ENCODE measurements around the gene MMS22L. TPM values are rescaled to one million over a fixed set of nuclear protein-coding genes. Genes with fewer than 3 reads are reported as not detected.

MMS22L gene
- total RNA-seq, 1 donor from 2014 or later: 20.6 TPM

GRCh38 chr6:97141756-97142155 lies 141.3 kb downstream of the MMS22L start:
- DNase-seq: no peak

- no peak for DNase-seq
These were observed 144.4 kb downstream of the MMS22L start for GRCh38 chr6:97138581-97138980.

- no peak for DNase-seq
These were observed 146.2 kb downstream of the MMS22L start for GRCh38 chr6:97136626-97137358.

GRCh38 chr6:97133067-97133466 lies 149.9 kb downstream of the MMS22L start:
- DNase-seq: no peak

- DNase-seq: no peak
These were observed 153.9 kb downstream of the MMS22L start for GRCh38 chr6:97129106-97129505.

- no peak for DNase-seq
These were observed 154.5 kb downstream of the MMS22L start for GRCh38 chr6:97128507-97128906.

GRCh38 chr6:97123652-97124051 lies 159.4 kb downstream of the MMS22L start:
- no peak for DNase-seq

GRCh38 chr6:97123112-97123511 lies 159.9 kb downstream of the MMS22L start:
- no peak for DNase-seq

GRCh38 chr6:97120511-97120910 lies 162.5 kb downstream of the MMS22L start:
- no peak for DNase-seq

GRCh38 chr6:97114645-97115044 lies 168.4 kb downstream of the MMS22L start:
- no peak for DNase-seq

GRCh38 chr6:97113170-97113569 lies 169.8 kb downstream of the MMS22L start:
- no peak for DNase-seq

GRCh38 chr6:97111243-97111642 lies 171.8 kb downstream of the MMS22L start:
- DNase-seq: no peak

- DNase-seq: no peak
These were observed 172.4 kb downstream of the MMS22L start for GRCh38 chr6:97110626-97111025.

- no peak for DNase-seq
These were observed 172.9 kb downstream of the MMS22L start for GRCh38 chr6:97110149-97110548.

- DNase-seq: no peak
These were observed 173.6 kb downstream of the MMS22L start for GRCh38 chr6:97109444-97109843.

GRCh38 chr6:97102145-97102790 lies 180.7 kb downstream of the MMS22L start:
- no peak for DNase-seq

- no peak for DNase-seq
These were observed 182.3 kb downstream of the MMS22L start for GRCh38 chr6:97100696-97101095.

GRCh38 chr6:97097068-97098047 lies 185.7 kb downstream of the MMS22L start:
- no peak for DNase-seq

- no peak for DNase-seq
These were observed 187.6 kb downstream of the MMS22L start for GRCh38 chr6:97095311-97095850.

- DNase-seq: no peak
These were observed 188.6 kb downstream of the MMS22L start for GRCh38 chr6:97094376-97094775.

- DNase-seq: no peak
These were observed 190.2 kb downstream of the MMS22L start for GRCh38 chr6:97092673-97093305.
